ENCODE measurements around the gene IL1RAPL2. TPM values are rescaled to one million over a fixed set of nuclear protein-coding genes. Genes with fewer than 3 reads are reported as not detected.
"Not testable (repeated sequence)": the region's sequence is repeated elsewhere in the genome, so short reads cannot be mapped to it uniquely, and the experiment has no call there.

Gene IL1RAPL2
- total RNA-seq, 1 experiment from 2014 or later = not detected

DNA sequence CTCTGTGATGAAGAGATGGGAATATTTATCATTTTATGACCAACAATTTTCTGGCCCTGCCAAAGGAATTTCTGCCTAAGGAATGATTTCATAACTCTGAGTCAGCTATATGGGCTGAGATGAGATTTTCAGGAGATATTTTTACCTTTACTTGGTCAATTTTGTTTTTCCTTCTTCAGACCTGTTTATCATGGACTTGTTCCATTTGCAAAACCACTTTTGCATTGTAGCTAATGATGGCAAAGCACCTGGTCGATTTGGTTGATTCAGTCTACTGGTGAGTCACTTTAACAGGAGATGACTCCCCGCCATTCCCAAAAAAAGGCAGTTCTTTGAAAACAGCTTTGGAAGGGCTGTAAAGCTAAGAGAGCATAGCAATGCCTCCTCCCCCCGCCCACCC, 601.2 kb downstream of the IL1RAPL2 start:
- DNase-seq (ENCODE audit: low read depth) = peak; percentile 11

DNA sequence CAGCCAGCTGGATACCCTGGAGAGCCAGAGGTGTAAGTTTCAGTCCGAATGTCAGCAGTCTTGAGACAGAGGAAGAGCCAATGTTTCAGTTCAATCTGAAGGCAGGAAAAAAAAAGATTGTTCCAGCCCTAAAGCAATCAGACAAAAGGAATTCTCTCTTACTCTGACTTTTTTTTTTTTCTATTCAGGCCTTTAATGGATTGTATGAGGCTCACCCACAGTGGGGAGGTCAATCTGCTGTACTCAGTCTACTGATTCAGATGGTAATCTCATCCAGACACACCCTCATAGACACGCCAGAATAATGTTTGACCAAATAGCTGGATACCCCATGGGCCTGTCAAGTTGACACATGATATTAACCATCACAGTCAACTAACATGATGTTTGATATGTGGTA, 602.6 kb downstream of the IL1RAPL2 start:
- DNase-seq (ENCODE audit: low read depth) = no peak

DNA sequence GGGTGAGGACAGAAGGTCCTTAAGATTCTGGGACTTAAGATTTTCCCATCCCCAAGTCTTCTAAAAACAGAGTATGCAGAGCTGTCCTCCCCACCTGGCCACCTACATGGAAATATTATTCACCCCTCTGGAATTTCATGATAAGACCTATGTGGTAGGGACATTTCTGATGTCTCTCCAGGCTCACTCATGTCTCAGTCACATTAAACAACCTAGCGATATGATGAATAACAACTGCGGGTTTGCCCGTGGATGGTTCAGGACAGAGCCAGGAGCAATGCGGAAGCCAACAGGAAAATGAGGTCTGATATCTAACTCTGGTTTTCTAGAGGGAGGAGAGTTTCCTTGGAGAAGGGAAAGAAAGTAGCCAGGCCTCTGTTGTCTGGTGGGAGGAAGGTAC, 607.1 kb downstream of the IL1RAPL2 start:
- DNase-seq (ENCODE audit: low read depth) = no peak

DNA sequence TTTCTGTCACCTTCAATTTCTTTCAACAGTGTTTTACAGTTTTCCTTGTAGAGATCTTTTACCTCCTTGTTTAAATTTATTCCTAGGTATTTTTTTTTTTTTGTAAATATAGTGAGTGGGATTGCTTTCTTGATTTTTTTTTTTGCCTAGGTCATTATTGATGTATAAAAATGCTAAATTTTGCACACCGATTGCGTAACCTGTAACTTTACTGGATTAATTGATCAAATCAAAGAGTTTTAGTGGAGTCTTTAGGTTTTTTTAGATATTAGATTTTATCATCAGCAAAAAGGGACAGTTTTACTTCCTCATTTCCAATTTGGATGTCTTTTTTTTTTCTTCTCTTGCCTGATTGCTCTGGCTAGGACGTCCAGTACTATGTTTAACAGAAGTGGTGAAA, 613.6 kb downstream of the IL1RAPL2 start:
- no peak for DNase-seq (ENCODE audit: low read depth)

DNA sequence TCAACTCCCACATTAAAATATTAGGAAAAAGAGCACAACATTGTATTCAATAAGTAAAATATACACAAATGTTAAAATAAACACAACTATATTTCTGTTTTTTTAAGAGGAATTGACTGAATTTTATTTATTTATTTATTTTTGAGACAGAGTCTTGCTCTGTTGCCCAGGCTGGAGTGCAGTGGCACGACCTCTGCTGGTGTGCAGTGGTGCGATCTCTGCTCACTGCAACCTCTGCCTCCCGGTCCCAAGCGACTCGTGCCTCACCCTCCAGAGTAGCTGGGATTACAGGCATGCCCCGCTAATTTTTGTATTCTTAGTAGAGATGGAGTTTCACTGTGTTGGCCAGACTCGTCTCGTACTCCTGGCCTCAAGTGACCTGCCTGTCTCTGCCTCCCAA, 623.1 kb downstream of the IL1RAPL2 start:
- no peak for DNase-seq (ENCODE audit: low read depth)

DNA sequence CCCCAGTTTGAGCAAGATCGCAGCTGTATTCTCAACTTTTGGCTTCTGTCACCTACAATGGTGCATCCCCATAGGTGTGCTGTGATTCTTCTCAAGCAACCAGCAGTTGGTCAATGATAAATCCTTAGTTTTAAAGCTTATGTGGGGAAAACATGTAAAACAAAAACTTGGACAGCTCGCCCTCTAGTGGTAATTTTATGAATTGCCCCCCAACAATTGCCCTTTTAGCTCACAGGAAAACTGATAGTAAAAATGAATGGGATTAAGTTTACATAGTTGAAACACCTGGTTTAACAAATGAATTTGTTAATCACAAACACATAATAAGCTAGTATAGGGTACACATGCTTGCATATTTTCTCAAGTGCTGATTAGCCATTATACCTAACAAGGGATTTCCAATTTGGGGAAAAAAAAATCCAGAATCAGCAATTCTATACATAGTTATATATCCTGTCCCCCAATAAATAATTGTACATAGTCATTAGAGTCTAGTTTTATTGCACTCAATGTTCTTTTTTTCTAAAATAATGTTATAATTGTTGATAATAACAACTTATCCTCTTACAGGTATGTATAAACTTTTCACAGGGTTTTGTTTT, 624.4 kb downstream of the IL1RAPL2 start:
- peak; percentile 7 for DNase-seq (ENCODE audit: low read depth)

DNA sequence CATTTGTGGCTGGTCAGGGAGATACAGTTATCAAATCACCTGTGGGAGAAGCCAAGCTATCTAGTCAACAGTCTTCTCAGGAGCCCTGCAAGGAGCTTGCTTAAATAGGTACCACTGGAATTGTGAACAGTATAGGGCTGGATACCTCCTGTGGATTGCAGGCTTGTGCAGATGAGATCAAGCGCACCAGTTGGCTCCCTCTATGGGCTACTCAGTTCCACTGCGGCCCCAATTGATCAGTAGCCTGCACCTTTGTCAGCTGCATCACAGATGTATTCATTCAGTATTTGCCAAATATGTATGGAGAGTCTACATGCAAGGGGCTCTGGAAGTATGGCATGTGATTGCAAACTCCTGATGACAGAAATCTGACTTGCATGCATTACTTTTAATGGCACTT, 625.9 kb downstream of the IL1RAPL2 start:
- DNase-seq (ENCODE audit: low read depth) = peak; percentile 5

DNA sequence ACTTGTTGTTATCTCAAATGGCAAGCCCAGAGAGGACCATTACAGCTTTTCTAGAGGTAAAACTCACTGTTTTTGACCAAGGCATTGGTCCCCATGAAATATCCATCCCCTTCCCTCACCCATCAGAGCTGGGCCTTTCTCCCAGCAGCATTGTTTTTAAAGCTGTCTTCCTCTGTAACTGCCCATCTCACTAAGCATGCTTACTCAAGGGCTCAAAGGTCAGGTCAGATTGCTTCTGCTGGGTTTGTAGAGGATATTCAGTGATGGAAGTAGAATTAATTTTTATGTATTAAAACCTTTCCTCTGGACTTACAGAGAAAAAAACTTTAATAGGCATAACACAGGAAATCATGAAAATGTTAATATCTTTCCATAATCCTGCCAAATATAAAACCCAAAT, 643.4 kb downstream of the IL1RAPL2 start:
- DNase-seq (ENCODE audit: low read depth) = no peak

DNA sequence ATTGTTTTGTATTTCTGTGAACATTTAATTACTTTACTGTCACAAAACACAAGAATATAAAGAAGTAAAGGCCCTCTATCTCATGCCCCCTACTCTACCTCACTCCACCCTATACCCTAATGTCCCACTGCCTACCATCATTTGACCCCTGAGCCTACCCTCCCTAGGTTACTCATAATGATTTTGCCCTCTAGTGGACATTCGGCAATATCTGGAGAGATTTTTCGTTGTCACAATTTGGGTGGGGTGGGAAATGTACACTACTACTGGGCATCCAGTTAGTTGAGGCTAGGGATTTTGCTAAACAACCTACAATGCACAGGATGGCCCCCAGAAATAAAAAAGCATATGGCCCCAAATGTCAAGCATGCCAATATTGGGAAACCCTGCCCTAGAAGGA, 644.3 kb downstream of the IL1RAPL2 start:
- no peak for DNase-seq (ENCODE audit: low read depth)

DNA sequence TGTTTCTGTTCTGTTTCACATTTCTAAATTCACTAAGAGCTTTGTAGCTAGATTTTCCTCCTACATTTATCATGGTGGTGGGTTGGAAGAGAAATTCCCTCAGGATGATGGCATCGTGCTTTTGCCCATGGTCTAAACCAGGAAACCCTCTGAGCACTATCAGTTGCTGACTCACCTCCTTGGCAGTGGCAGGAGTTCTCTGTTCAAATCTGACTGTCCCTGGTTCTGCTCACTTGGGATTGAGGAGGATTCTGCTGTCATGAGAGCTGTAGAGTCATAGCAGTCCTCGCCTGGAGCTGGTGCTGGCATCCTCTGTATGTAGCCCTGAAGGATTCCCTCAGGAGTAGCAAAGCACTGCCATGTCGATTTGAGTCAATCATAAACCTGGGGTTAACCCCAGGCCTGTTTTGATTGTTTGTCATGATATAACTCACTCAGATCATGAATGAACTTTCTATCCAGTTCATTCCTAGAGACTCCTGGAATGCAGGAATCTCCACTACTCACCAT, 645.1 kb downstream of the IL1RAPL2 start:
- peak; percentile 10 for DNase-seq (ENCODE audit: low read depth)

DNA sequence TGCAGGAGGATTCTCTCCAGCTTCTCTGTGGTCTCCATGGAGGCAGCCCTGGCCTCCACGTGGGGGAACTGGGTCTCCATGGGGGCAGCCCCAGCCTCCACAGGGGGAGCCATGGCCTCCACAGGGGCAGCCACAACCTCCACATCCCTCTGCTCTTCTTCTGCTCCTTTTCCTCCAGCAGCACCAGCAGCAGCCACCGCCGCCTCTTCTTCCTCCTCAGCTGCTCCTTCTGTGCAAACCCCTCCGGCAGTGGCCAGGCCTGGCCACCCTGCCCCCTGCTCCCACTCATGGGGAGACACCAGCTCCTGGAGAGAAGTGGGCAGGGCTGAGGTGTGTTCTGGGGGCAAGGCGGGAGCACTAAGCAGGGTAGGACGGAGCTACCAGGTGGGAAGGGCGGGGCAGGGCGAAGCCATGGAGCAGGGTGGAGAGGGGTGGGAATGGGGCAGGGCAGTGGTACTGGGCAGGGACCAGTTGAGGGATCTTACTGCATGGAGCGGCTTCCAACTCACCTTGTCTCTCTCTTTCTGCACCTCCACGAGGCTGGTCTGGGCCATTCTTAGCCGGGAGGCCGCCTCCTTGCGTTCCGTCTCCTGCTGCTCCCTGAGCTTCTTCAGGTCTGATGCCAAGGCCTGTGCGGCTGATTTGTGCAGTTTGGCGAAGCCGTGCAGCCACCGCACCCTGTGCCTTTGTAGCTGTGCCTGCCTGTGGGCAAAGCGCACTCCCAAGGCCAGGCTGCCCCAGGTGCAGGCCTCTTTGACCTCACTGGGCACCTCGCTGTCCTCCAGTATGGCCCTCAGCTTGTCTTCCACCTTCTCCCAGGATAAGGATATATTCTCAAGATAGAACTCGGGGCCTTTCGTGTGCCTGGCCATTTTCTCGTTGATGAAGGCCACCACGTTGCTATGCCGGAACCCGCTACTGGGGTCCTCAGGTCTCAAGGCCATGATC, 653.7 kb downstream of the IL1RAPL2 start:
- DNase-seq (ENCODE audit: low read depth) = no peak

DNA sequence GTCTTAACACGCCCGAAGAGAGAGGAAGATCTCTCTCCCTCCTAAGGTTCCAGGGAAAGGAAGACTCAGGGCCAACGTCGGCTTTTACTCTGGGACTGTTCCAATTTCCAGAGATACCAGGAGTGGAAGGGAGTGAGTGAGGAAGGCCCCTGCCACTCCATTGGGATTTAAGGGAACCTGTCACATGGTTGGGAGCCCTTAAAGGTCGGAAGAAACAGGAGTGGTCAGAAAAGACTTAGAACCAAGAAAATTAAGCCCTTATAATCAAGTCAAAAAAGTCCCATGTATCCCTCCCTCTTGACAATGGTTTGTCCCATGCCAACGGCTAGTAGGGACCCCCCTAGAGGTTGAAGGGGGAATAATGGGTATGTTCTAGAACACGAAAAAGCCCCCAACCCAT, 654.6 kb downstream of the IL1RAPL2 start, which contains the start of gene TEX13A:
Gene TEX13A, minus strand, starts transcription at position 59 of the 400 bp plus-strand sequence. CDS start 297 bp downstream, outside the sequence.
- DNase-seq (ENCODE audit: low read depth) = no peak

DNA sequence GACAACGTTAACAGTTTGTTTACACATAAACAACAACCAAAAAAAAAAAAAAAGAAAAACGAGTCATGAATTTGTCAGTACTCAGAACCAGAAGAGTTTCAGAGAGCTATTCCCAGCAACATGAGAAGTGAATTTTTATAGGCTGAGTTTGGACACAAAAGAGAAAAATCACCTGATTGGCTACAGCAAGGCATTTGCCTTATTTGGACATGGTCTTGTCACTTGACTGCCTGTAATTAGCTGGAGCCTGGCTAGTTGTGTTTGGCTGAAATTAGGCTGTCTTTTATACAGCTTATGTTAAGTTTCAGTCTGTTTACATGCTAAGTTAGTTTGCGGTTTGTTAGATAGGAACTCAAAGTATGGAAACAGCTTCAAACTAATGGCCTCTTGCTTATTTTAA, 655.4 kb downstream of the IL1RAPL2 start:
- DNase-seq (ENCODE audit: low read depth) = no peak

DNA sequence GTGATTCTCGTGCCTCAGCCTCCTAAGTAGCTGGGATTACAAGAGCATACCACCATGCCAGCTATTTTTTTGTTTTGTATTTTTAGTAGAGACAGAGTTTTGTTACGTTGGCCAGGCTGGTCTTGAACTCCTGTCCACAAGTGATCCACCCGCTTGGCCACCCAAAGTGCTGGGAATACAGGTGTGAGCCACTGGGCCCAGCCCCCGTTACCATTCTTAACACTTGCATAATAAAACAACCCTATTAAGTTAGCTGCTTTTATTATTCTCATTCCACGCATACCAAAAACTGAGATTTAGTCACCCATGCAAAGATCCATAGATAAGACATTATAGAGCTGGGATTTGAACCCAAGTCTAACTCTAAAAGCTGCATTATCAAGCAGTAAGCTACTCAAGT, 660.5 kb downstream of the IL1RAPL2 start:
- no peak for DNase-seq (ENCODE audit: low read depth)

DNA sequence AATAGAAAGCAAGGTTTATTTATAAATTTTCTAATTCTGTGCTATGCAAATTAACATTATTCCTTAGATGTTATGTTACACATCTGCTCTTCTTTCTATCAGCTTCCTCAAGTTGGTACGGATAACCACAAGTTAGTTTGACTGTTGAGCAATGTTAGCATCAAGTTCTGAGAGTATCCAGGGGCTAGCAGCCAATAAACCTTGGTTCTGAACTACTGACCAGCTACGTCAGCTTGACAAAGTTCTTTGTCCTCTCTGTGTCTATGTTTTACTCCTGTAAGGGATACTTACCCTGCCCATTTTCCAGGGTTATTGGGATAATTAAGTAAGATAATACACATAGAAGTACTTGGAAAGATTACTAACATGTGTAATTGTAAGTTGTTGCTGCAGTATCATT, 662.6 kb downstream of the IL1RAPL2 start:
- DNase-seq (ENCODE audit: low read depth) = no peak

DNA sequence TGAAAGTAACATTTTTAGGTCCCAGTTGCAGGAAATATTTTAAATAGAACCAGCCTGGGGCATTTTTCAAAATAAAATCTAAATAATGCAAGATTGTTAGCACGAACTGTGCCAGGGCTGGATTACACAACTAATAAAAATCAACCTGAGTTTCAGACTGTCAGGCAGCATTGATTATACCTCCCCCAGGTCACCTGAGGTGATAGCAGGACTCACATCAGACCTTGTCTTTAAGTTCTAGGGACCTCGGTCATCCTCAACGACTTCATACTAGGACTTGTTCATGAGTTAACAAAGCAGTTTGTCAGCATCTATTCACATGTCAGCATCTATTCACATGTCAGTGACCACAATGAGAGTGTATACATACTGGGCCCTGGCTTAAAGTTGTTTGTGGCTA, 663.1 kb downstream of the IL1RAPL2 start:
- no peak for DNase-seq (ENCODE audit: low read depth)

DNA sequence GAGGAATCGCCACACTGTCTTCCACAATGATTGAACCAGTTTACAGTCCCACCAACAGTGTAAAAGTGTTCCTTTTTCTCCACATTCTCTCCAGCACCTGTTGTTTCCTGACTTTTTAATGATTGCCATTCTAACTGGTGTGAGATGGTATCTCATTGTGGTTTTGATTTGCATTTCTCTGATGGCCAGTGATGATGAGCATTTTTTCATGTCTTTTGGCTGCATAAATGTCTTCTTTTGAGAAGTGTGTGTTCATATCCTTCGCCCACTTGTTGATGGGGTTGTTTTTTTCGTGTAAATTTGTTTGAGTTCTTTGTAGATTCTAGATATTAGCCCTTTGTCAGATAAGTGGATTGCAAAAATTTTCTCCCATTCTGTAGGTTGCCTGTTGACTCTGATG, 671.4 kb downstream of the IL1RAPL2 start:
- not testable (repeated sequence) for DNase-seq (ENCODE audit: low read depth)

DNA sequence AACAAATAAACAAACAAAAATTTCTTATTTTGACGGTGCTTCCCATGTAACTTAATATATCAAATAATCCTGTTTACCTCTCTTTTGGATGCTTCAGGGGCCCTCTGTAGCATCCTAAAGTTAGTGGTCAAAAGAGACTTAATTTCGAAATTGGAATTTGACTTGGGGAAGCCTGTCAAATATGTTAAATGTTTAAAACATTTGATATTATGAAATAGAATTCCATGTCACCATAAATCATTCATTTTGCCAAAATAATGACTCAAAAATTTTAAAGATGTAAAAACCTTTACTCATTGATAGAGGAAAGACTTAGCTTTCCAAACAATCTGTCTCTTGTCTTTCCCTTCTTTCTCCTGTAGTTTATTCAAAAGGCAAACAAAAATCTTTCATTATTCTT, 675.1 kb downstream of the IL1RAPL2 start:
- no peak for DNase-seq (ENCODE audit: low read depth)

DNA sequence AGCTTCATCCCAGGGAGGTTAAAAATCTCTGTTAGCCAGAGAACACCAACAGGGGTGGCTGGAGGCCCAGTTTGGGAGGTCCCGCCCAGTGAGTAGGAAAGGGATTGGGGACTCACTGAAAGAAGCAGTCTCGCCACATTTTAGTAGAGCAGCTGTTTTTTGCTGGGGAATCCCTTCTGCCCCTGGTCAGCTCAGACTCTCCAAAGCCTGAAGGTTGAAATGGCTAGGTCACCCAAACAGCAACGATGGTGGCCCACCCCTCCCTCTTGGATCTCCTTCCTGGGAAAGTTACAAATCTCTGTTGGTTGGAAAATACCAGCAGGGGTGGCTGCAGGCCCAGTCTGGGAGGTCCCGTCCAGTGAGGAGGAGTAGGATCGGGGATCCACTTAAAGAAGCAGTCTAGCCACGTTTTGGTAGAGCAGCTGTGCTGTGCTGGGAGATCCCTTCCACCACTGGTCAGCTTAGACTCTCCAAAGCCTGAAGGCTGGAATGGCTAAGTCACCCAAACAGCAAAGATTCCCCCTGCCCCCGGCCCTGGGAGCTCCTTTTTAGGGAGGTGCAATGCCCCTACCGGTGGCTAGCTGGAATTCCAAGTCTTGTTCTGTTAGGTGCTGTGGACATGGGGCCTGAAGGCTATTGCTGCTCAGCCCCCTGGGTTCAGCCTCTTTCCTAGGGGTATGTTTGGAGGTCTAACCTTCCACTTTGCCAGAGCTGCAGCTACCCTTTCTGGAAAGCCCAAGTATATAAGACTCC, 694.5 kb downstream of the IL1RAPL2 start:
- no peak for DNase-seq (ENCODE audit: low read depth)

DNA sequence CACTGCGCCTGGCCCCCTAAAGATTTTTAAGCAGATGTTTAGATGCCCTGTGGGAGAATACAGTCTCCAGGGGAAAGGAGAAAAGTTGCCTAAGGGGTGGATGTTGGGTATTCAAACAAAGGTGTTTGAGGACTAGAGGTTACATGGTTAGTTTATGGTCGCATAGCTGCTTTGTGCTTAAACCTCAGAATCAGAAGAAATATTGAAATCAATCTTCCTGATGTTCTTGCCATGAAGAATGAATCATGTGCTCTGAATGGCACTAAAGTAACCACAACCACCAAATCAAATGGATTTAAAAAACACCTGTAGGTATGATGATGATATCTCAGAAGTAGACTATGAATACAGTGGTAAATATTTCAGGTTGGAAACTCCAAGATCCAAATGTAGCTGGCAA, 697.2 kb downstream of the IL1RAPL2 start:
- DNase-seq (ENCODE audit: low read depth) = no peak

DNA sequence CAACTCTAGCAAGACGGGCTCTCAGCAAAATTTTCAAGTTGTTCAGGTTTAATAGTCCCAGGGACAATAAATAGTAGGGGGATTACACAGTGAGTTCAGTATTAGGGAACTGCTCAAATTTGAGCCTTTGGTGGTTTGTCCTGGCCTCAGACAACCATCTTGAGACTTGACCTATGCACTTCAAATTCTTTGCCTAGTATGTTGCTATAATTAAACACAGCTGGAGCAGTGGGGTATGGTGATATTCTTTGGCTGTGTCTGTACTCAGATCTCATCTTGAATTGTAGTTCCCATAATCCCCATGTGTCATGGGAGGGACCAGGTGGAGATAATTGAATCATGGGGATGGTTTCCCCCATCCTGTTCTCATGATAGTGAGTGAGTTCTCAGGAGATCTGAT, 697.8 kb downstream of the IL1RAPL2 start:
- DNase-seq (ENCODE audit: low read depth) = no peak

DNA sequence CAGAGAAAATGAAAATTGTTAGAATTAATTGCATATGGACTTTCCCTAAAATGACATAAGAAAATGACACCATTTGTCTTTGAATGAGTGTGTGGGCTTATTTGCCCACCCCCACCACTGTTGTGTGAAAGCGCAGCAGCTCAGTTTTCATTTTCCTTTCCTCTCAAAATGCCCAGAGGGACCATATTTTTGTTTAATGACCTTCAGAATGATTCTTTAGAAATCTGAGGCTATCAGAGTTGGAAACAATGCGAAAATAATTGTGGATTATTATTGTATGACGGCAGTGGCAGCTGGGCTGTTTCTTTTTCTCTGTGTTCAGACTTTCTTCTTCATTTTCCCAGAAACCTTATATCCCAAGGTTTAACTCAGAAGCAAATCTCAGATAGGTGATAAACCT, 699.1 kb downstream of the IL1RAPL2 start:
- no peak for DNase-seq (ENCODE audit: low read depth)
